Activated CD8-positive, alpha-beta memory T cell treated with anti-CD3 and anti-CD28 coated beads, Interleukin-2, amount 50 U/mL, for 24 hours (primary cell): ENCODE measurements around the gene RNF227.
"Not testable (repeated sequence)": the region's sequence is repeated elsewhere in the genome, so short reads cannot be mapped to it uniquely, and the experiment has no call there.

ENCODE experiments used
- DNase-seq: peaks from one replicate; pipeline ENCODE4 v3.0.0-alpha.2; 2020; ENCODE audit errors: extremely low read depth

Gene RNF227

GRCh38 chr17:7915611-7916384 lies at the start of gene RNF227:
TSS of gene RNF227 (minus strand) at chr17:7916289. CDS start at chr17:7916195, 94 bp downstream.
- DNase-seq: peak; percentile 74

GRCh38 chr17:7961421-7961820 lies 45.3 kb upstream of the RNF227 start:
- no peak for DNase-seq

- no peak for DNase-seq
These were observed 43.6 kb upstream of the RNF227 start for GRCh38 chr17:7959503-7960253.

GRCh38 chr17:7956228-7956965 lies 40.3 kb upstream of the RNF227 start:
- DNase-seq: no peak

- DNase-seq: no peak
These were observed 39.5 kb upstream of the RNF227 start for GRCh38 chr17:7955414-7956227.

- not testable (repeated sequence) for DNase-seq
These were observed 37.2 kb upstream of the RNF227 start for GRCh38 chr17:7953266-7953665.

- DNase-seq: no peak
These were observed 35.2 kb upstream of the RNF227 start for GRCh38 chr17:7951143-7951792.

- no peak for DNase-seq
These were observed 34.5 kb upstream of the RNF227 start for GRCh38 chr17:7950578-7950977.

- no peak for DNase-seq
These were observed 31.6 kb upstream of the RNF227 start for GRCh38 chr17:7947651-7948050.

GRCh38 chr17:7946441-7946840 lies 30.4 kb upstream of the RNF227 start:
- DNase-seq: no peak

GRCh38 chr17:7945651-7946050 lies 29.6 kb upstream of the RNF227 start:
- DNase-seq: no peak

- no peak for DNase-seq
These were observed 28.2 kb upstream of the RNF227 start for GRCh38 chr17:7944326-7944725.

- DNase-seq: no peak
These were observed 27.2 kb upstream of the RNF227 start for GRCh38 chr17:7943291-7943690.

- no peak for DNase-seq
These were observed 24.7 kb upstream of the RNF227 start for GRCh38 chr17:7940743-7941142.

- DNase-seq: no peak
These were observed 23.9 kb upstream of the RNF227 start for GRCh38 chr17:7940034-7940433.

GRCh38 chr17:7935859-7936258 lies 19.8 kb upstream of the RNF227 start:
- no peak for DNase-seq

- no peak for DNase-seq
These were observed 16.9 kb upstream of the RNF227 start for GRCh38 chr17:7932949-7933348.

- DNase-seq: no peak
These were observed 16.4 kb upstream of the RNF227 start for GRCh38 chr17:7932483-7932891.

- DNase-seq: peak; percentile 98
These were observed 15.8 kb upstream of the RNF227 start, which contains the start of the genes CNTROB and TRAPPC1 for GRCh38 chr17:7931709-7932482. TSS of gene CNTROB (plus strand) at chr17:7932206. CDS start at chr17:7933080, 874 bp downstream. TSS of gene TRAPPC1 (minus strand) at chr17:7931946. CDS start at chr17:7931829, 117 bp downstream.
